ENCODE data around the gene TMED10.

TMED10 gene

GRCh38 chr14:75202657-75203056, 26.2 kb upstream of the TMED10 start:
- H3K79me2 ChIP-seq: no peaks in the 10 kb centered on the region
- H3K4me2 ChIP-seq (ENCODE audit: low read length): no peak overlapping the region
- no peak overlapping the region for H2AFZ ChIP-seq
- no peak overlapping the region for H3K9ac ChIP-seq
- peaks cover 5% of the 10 kb centered on the region for H3K4me1 ChIP-seq
- no peak overlapping the region for H3K27ac ChIP-seq
- no peak for TF ChIP-seq CTCF (IDR thresholded peaks at IDR 0.05)
- H3K36me3 ChIP-seq (ENCODE audit: control insufficient read depth, insufficient read depth, low read length): no peaks in the 10 kb centered on the region
- H3K27me3 ChIP-seq (ENCODE audit: control insufficient read depth, insufficient read depth, low read length): no peaks in the 10 kb centered on the region
- H3K4me3 ChIP-seq (ENCODE audit: low read depth, low read length): no peak overlapping the region
- H3K9me3 ChIP-seq (ENCODE audit: control insufficient read depth, low read length): no peaks in the 10 kb centered on the region

- Histone ChIP-seq H3K79me2 (no peaks in the 10 kb centered on the region), H3K9ac (no peak overlapping the region), H3K9me3 (ENCODE audit: control insufficient read depth, low read length) (no peaks in the 10 kb centered on the region), H3K4me2 (ENCODE audit: low read length) (no peak overlapping the region), H3K27me3 (ENCODE audit: control insufficient read depth, insufficient read depth, low read length) (no peaks in the 10 kb centered on the region), H3K36me3 (ENCODE audit: control insufficient read depth, insufficient read depth, low read length) (no peaks in the 10 kb centered on the region), H3K27ac (no peak overlapping the region), H3K4me3 (ENCODE audit: low read depth, low read length) (no peak overlapping the region), H2AFZ (no peak overlapping the region), H3K4me1 (peaks cover 5% of the 10 kb centered on the region)
- no peak for TF ChIP-seq CTCF (IDR thresholded peaks at IDR 0.05)
Measured at GRCh38 chr14:75201087-75201486, 24.7 kb upstream of the TMED10 start.

- Histone ChIP-seq H3K36me3 (ENCODE audit: control insufficient read depth, insufficient read depth, low read length) (no peaks in the 10 kb centered on the region), H3K27ac (no peak overlapping the region), H3K27me3 (ENCODE audit: control insufficient read depth, insufficient read depth, low read length) (no peaks in the 10 kb centered on the region), H2AFZ (peak overlapping the region; percentile 21), H3K4me1 (peaks cover 5% of the 10 kb centered on the region), H3K4me3 (ENCODE audit: low read depth, low read length) (no peak overlapping the region), H3K4me2 (ENCODE audit: low read length) (no peak overlapping the region), H3K9ac (no peak overlapping the region), H3K9me3 (ENCODE audit: control insufficient read depth, low read length) (no peaks in the 10 kb centered on the region), H3K79me2 (no peaks in the 10 kb centered on the region)
- no peak for TF ChIP-seq CTCF (IDR thresholded peaks at IDR 0.05)
Measured at GRCh38 chr14:75200451-75200850, 24.0 kb upstream of the TMED10 start.

GRCh38 chr14:75198291-75198933, 22.0 kb upstream of the TMED10 start:
- Histone ChIP-seq H3K4me1 (no peaks in the 10 kb centered on the region), H3K79me2 (no peaks in the 10 kb centered on the region), H3K36me3 (ENCODE audit: control insufficient read depth, insufficient read depth, low read length) (no peaks in the 10 kb centered on the region), H3K27me3 (ENCODE audit: control insufficient read depth, insufficient read depth, low read length) (no peaks in the 10 kb centered on the region), H3K9me3 (ENCODE audit: control insufficient read depth, low read length) (no peaks in the 10 kb centered on the region), H3K4me2 (ENCODE audit: low read length) (no peak overlapping the region), H3K9ac (no peak overlapping the region), H3K4me3 (ENCODE audit: low read depth, low read length) (no peak overlapping the region), H3K27ac (no peak overlapping the region), H2AFZ (peak overlapping the region; percentile 11)
- TF ChIP-seq CTCF (IDR thresholded peaks at IDR 0.05): no peak

- Histone ChIP-seq H3K4me1 (no peaks in the 10 kb centered on the region), H3K4me3 (ENCODE audit: low read depth, low read length) (no peak overlapping the region), H3K27me3 (ENCODE audit: control insufficient read depth, insufficient read depth, low read length) (no peaks in the 10 kb centered on the region), H3K79me2 (no peaks in the 10 kb centered on the region), H3K9ac (no peak overlapping the region), H3K4me2 (ENCODE audit: low read length) (no peak overlapping the region), H2AFZ (no peak overlapping the region), H3K36me3 (ENCODE audit: control insufficient read depth, insufficient read depth, low read length) (no peaks in the 10 kb centered on the region), H3K9me3 (ENCODE audit: control insufficient read depth, low read length) (no peaks in the 10 kb centered on the region), H3K27ac (no peak overlapping the region)
- TF ChIP-seq CTCF (IDR thresholded peaks at IDR 0.05): no peak
Measured at GRCh38 chr14:75197338-75197737, 20.9 kb upstream of the TMED10 start.
